Gastroesophageal sphincter (tissue), 3 donors: ENCODE data around the gene KCNK17.

ENCODE experiments used
- CTCF ChIP-seq, 4 experiments: fragments of 200-600 bp in 2 of 4; fragments of 450-650 bp in 2 of 4; sonication (generic) in 1 of 4; IDR thresholded peaks; one replicate each; pipeline ENCODE4 v1.5.1; 2017 to 2019; ENCODE audit warnings: antibody characterized with exemption in 4 of 4, mild to moderate bottlenecking in 2 of 4, moderate library complexity in 2 of 4
- EP300 ChIP-seq: sonication (generic); formaldehyde crosslinking; IDR thresholded peaks from one replicate; pipeline ENCODE4 v1.6.1; 2017; ENCODE audit warnings: antibody characterized with exemption, mild to moderate bottlenecking
- POLR2A ChIP-seq, 2 donors: fragments of 450-650 bp; IDR thresholded peaks; one replicate each; pipeline ENCODE4 v1.6.1; 2017; ENCODE audit warnings: antibody characterized with exemption in 2 of 2, mild to moderate bottlenecking in 2 of 2, moderate library complexity in 1 of 2
- POLR2AphosphoS5 ChIP-seq: sonication (generic); formaldehyde crosslinking; IDR thresholded peaks from one replicate; pipeline ENCODE4 v1.6.1; 2017; ENCODE audit warnings: antibody characterized with exemption

GRCh38 chr6:39250507-39250906 lies 63.7 kb downstream of the KCNK17 start:
- TF ChIP-seq CTCF (IDR thresholded peaks at IDR 0.05) (no peak), POLR2A (IDR thresholded peaks at IDR 0.05) (no peak), POLR2AphosphoS5 (no peak), EP300 (no peak)
